Neuronal stem cell (in vitro differentiated cells): Measurements from ENCODE around the gene JPH3.

Source experiments
- DNase-seq: peaks from one replicate; pipeline ENCODE4 v3.0.0-alpha.2; 2013; ENCODE audit warnings: low spot score
- H2AFZ ChIP-seq: one replicate; pipeline ENCODE4 v1.6.1; 2013; ENCODE audit warnings: mild to moderate bottlenecking, low read length, inconsistent platforms
- H2AK5ac ChIP-seq: 2 replicates; pipeline ENCODE4 v1.6.1; 2013; ENCODE audit warnings: low read depth, mild to moderate bottlenecking, inconsistent platforms, low read length, moderate library complexity, mixed read lengths
- H2BK120ac ChIP-seq: 2 replicates; pipeline ENCODE4 v1.6.1; 2013; ENCODE audit warnings: low read depth, mild to moderate bottlenecking, inconsistent platforms, low read length, moderate library complexity, mixed read lengths
- H2BK12ac ChIP-seq: one replicate; pipeline ENCODE4 v1.6.1; 2013; ENCODE audit warnings: low read length, inconsistent platforms
- H2BK15ac ChIP-seq: 2 replicates; pipeline ENCODE4 v1.6.1; 2013; ENCODE audit warnings: mild to moderate bottlenecking, low read length, inconsistent platforms, mixed read lengths
- H2BK5ac ChIP-seq: one replicate; pipeline ENCODE4 v1.6.1; 2013; ENCODE audit warnings: inconsistent platforms, mild to moderate bottlenecking, low read length, moderate library complexity
- H3K14ac ChIP-seq: one replicate; pipeline ENCODE4 v1.6.1; 2013; ENCODE audit warnings: low read length, inconsistent platforms
- H3K18ac ChIP-seq: 2 replicates; pipeline ENCODE4 v1.6.1; 2013; ENCODE audit warnings: low read length, inconsistent platforms
- H3K23ac ChIP-seq: 2 replicates; pipeline ENCODE4 v1.6.1; 2013; ENCODE audit warnings: low read depth, mild to moderate bottlenecking, mixed read lengths, low read length, inconsistent platforms; ENCODE audit not compliant: poor library complexity
- H3K27ac ChIP-seq: replicated peaks from 3 replicates; pipeline ENCODE4 v1.5.1; 2013; ENCODE audit warnings: low read length, inconsistent platforms
- H3K27me3 ChIP-seq, 3 experiments: 2 replicates each; pipeline ENCODE4 v1.6.1; 2013; ENCODE audit warnings: low read length in 3 of 3, mild to moderate bottlenecking in 2 of 3, inconsistent platforms in 1 of 3, low read depth in 1 of 3, mixed read lengths in 1 of 3, moderate library complexity in 1 of 3; ENCODE audit not compliant: control insufficient read depth in 3 of 3, insufficient read depth in 3 of 3
- H3K36me3 ChIP-seq, 2 donors: replicated peaks in 1 of 2; 2 replicates each; pipeline ENCODE4 v1.6.1; 2013; ENCODE audit warnings: low read length in 2 of 2; ENCODE audit not compliant: control insufficient read depth in 2 of 2, insufficient read depth in 2 of 2
- H3K4ac ChIP-seq: 2 replicates; pipeline ENCODE4 v1.6.1; 2013; ENCODE audit warnings: inconsistent platforms, mild to moderate bottlenecking, low read length, moderate library complexity
- H3K4me1 ChIP-seq, 2 donors: 1 replicate in 1 of 2; 2 replicates in 1 of 2; pipeline ENCODE4 v1.6.1; 2013; ENCODE audit warnings: low read length in 2 of 2, low read depth in 1 of 2; ENCODE audit not compliant: control insufficient read depth in 2 of 2, insufficient read depth in 1 of 2
- H3K4me2 ChIP-seq: one replicate; pipeline ENCODE4 v1.6.1; 2013; ENCODE audit warnings: mild to moderate bottlenecking, low read length, inconsistent platforms; ENCODE audit not compliant: insufficient read depth, poor library complexity, severe bottlenecking
- H3K4me3 ChIP-seq, 2 donors: 2 replicates each; pipeline ENCODE4 v1.5.1; 2013; ENCODE audit warnings: low read length in 2 of 2, mild to moderate bottlenecking in 2 of 2, inconsistent platforms in 1 of 2, moderate library complexity in 1 of 2
- H3K79me1 ChIP-seq: one replicate; pipeline ENCODE4 v1.6.1; 2013; ENCODE audit warnings: low read depth, mild to moderate bottlenecking, inconsistent platforms, low read length, moderate library complexity
- H3K9ac ChIP-seq: one replicate; pipeline ENCODE4 v1.6.1; 2013; ENCODE audit warnings: mild to moderate bottlenecking, low read depth, low read length, inconsistent platforms; ENCODE audit not compliant: poor library complexity
- H3K9me3 ChIP-seq, 2 donors: replicated peaks in 1 of 2; 2 replicates each; pipeline versions ENCODE3 to v1.6.1; 2013; ENCODE audit warnings: low read length in 2 of 2, mild to moderate bottlenecking in 2 of 2, inconsistent platforms in 1 of 2, low read depth in 1 of 2, mixed read lengths in 1 of 2, moderate library complexity in 1 of 2; ENCODE audit not compliant: control insufficient read depth in 2 of 2, insufficient read depth in 1 of 2
- H4K8ac ChIP-seq: one replicate; pipeline ENCODE4 v1.6.1; 2013; ENCODE audit warnings: low read depth, mild to moderate bottlenecking, inconsistent platforms, low read length, moderate library complexity
- H4K91ac ChIP-seq: one replicate; pipeline ENCODE4 v1.6.1; 2013; ENCODE audit warnings: low read length, low read depth, mild to moderate bottlenecking, inconsistent platforms; ENCODE audit not compliant: poor library complexity
- WGBS, 2 donors: extraction: QIAGEN DNeasy Blood & Tissue Kit; methylation state at CpG; one replicate each; pipeline ENCODE4 v1.1.7; 2013; ENCODE audit warnings: missing lambda C conversion rate in 2 of 2, mixed read lengths in 1 of 2; ENCODE audit not compliant: insufficient read length in 2 of 2, insufficient replicate concordance in 1 of 2; ENCODE audit errors: extremely low coverage in 2 of 2; 5-methylcytosine and 5-hydroxymethylcytosine counted together

JPH3 gene

DNA sequence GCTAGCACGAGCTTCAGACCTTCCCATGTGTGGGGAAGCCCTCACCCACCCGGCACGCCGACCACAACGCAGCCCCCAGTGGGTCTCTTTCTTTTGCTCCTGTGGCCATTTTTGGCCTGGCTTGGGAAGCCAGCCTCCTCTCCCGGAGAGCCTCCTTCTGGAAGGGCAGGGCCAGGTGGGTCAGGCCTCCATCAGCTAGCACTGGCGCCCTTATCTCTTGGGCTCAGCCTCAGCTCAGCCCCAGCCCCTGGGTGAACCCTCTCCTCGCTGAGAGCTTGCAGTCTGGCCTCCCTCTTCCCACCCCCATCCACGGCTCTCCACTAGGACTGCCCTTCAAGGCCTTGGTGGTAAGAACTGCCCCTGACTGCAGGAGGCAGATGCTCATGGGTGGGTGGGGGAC lies 14.7 kb upstream of the JPH3 start:
- Histone ChIP-seq H3K4ac (no peak overlapping the region), H3K27me3 (peaks cover 0 to 71% (median 4%) of the 10 kb centered on the region in 3 experiments), H3K9me3 (no peaks in the 10 kb centered on the region), H3K14ac (no peak overlapping the region), H3K9ac (no peak overlapping the region), H2BK5ac (no peak overlapping the region), H2AFZ (no peak overlapping the region), H3K4me2 (no peak overlapping the region), H3K4me1 (peaks cover 3 to 4% of the 10 kb centered on the region in 2 donors), H3K27ac (no peak overlapping the region), H2BK12ac (no peak overlapping the region), H3K23ac (peak overlapping the region; percentile 39), H3K4me3 (peak overlapping the region in 1 of 2 donors; percentile 14), H4K8ac (no peak overlapping the region), H4K91ac (no peak overlapping the region), H3K18ac (peak overlapping the region; percentile 34), H2BK15ac (peak overlapping the region; percentile 22), H3K79me1 (no peaks in the 10 kb centered on the region), H3K36me3 (no peaks in the 10 kb centered on the region), H2BK120ac (no peak overlapping the region), H2AK5ac (peak overlapping the region; percentile 61)
- no CpG with 5 or more reads among the region's 9 CpGs for WGBS, 2 donors
- DNase-seq, result no peak

DNA sequence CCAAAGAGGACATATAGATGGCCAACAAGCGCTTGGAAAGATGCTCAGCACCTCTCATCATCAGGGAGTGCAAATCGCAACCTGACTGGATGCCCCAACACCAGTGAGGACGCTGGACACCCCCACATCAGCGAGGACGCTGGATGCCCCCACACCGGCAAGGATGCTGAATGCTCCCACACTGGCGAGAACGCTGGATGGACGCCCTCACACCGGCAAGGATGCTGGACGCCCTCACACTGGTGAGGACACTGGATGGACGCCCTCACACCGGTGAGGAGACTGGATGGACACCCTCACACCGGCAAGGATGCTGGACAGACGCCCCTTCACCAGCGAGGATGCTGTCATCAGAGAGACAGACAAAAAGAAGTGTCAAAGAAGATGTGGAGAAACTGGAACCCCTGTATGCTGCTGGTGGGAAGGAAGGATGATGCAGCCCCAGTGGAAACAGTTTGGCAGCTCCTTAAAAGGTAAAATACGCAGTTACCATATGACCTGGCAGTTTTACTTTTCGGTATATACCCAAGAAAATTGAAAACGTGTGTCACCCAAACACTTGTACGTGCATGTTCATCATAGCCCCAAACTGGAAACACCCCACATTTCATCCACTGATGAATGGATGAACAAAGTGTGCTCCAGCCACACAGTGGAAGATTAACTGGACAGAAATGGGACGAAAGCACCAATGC lies 10.1 kb upstream of the JPH3 start:
- no peaks in the 10 kb centered on the region for H3K9me3 ChIP-seq
- no peak overlapping the region for H2BK12ac ChIP-seq
- no CpG with 5 or more reads among the region's 21 CpGs for WGBS, 2 donors
- peak overlapping the region; percentile 34 for H3K23ac ChIP-seq
- H3K79me1 ChIP-seq, result no peaks in the 10 kb centered on the region
- H3K4ac ChIP-seq, result no peak overlapping the region
- no peak overlapping the region for H3K9ac ChIP-seq
- no peak overlapping the region for H2BK5ac ChIP-seq
- H2BK120ac ChIP-seq, result peak overlapping the region; percentile 28
- no peak overlapping the region for H3K14ac ChIP-seq
- H3K4me1 ChIP-seq, result peaks cover 3% of the 10 kb centered on the region in 2 donors
- H3K4me3 ChIP-seq, result peak overlapping the region in 1 of 2 donors; percentile 19
- no peak overlapping the region for H3K27ac ChIP-seq
- peaks cover 0 to 44% (median 4%) of the 10 kb centered on the region in 3 experiments for H3K27me3 ChIP-seq
- H3K18ac ChIP-seq, result peak overlapping the region; percentile 33
- H4K91ac ChIP-seq, result no peak overlapping the region
- H4K8ac ChIP-seq, result no peak overlapping the region
- H3K4me2 ChIP-seq, result no peak overlapping the region
- DNase-seq, result no peak
- H2AK5ac ChIP-seq, result no peak overlapping the region
- no peaks in the 10 kb centered on the region for H3K36me3 ChIP-seq
- H2AFZ ChIP-seq, result no peak overlapping the region
- H2BK15ac ChIP-seq, result no peak overlapping the region

DNA sequence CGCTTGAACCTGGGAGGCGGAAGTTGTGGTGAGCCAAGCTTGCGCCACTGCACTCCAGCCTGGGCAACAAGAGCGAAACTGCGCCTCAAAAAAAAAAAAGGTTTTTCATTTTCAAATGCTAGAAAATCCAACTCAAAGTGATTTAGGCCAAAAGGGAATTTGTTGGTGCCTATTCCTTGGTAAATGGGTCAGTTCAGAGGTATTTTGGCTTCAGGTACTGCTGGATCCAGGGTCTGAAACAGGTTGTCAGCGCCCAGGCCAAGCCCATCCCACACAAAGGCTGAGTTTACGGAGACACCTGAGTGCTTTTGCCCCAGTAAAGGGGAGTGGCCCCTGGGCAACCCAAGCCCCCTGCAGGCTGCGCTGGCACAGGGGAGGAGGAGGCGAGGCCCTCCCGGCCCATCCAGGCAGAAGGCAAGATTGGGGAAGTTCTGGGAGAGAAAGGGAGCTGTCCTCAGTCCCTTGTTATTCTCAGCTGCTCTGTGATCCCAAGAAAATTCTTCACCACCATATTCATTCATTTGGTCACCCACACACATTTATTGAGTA lies 8.5 kb upstream of the JPH3 start:
- Histone ChIP-seq H3K14ac (no peak overlapping the region), H4K91ac (no peak overlapping the region), H2BK5ac (no peak overlapping the region), H3K9me3 (no peaks in the 10 kb centered on the region), H2AFZ (no peak overlapping the region), H3K4me2 (no peak overlapping the region), H3K4me1 (peaks cover 2 to 3% of the 10 kb centered on the region in 2 donors), H3K9ac (no peak overlapping the region), H2BK15ac (no peak overlapping the region), H3K23ac (no peak overlapping the region), H3K4ac (no peak overlapping the region), H2AK5ac (no peak overlapping the region), H2BK12ac (no peak overlapping the region), H2BK120ac (no peak overlapping the region), H3K27me3 (peaks cover 0 to 37% (median 4%) of the 10 kb centered on the region in 3 experiments), H3K18ac (no peak overlapping the region), H3K4me3 (no peak overlapping the region), H3K36me3 (no peaks in the 10 kb centered on the region), H4K8ac (no peak overlapping the region), H3K79me1 (no peaks in the 10 kb centered on the region), H3K27ac (no peak overlapping the region)
- no peak for DNase-seq
- WGBS, 2 donors, result no CpG with 5 or more reads among the region's 10 CpGs

DNA sequence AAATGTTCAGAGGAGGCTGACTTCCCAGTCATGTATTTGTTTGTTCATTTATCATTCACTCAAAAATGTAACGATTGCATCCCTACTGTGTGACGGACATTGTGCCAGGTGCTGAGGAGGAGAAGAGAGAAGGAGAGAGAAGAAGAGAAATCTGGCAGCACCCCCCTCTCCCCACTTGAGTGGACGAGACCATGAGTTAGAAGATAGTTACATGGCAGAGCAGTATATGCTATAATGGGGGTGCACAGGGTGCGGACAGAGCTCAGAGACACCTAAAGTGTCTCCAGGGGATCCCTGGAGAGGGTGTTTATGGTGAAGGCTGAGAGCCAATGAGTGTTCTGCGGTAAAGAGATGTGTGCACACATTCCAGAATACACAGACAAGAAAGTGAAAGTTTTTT lies 6.6 kb upstream of the JPH3 start:
- WGBS, 2 donors, result no CpG with 5 or more reads among the region's 5 CpGs
- H3K27ac ChIP-seq, result no peak overlapping the region
- H3K79me1 ChIP-seq, result no peaks in the 10 kb centered on the region
- H3K36me3 ChIP-seq, result no peaks in the 10 kb centered on the region
- H2BK15ac ChIP-seq, result no peak overlapping the region
- H2BK5ac ChIP-seq, result no peak overlapping the region
- no peak overlapping the region for H3K18ac ChIP-seq
- no peak overlapping the region for H3K23ac ChIP-seq
- no peak overlapping the region for H2AFZ ChIP-seq
- no peak overlapping the region for H4K91ac ChIP-seq
- no peak overlapping the region for H3K4ac ChIP-seq
- no peak overlapping the region for H3K9ac ChIP-seq
- H3K14ac ChIP-seq, result no peak overlapping the region
- no peak overlapping the region for H3K4me2 ChIP-seq
- no peak for DNase-seq
- H3K27me3 ChIP-seq, result peaks cover 0 to 41% (median 2%) of the 10 kb centered on the region in 3 experiments
- no peaks in the 10 kb centered on the region for H3K4me1 ChIP-seq
- no peak overlapping the region for H2AK5ac ChIP-seq
- H3K4me3 ChIP-seq, result no peak overlapping the region
- no peak overlapping the region for H4K8ac ChIP-seq
- H2BK120ac ChIP-seq, result no peak overlapping the region
- no peaks in the 10 kb centered on the region for H3K9me3 ChIP-seq
- H2BK12ac ChIP-seq, result no peak overlapping the region
